ENCODE measurements around the gene ADAMTSL1. TPM values are rescaled to one million over a fixed set of nuclear protein-coding genes. Genes with fewer than 3 reads are reported as not detected.
"Not testable (repeated sequence)": the region's sequence is repeated elsewhere in the genome, so short reads cannot be mapped to it uniquely, and the experiment has no call there.

ADAMTSL1 gene
- total and polyA plus RNA-seq, 9 donors = 1.2 to 20.0 (median 6.1) TPM

DNA sequence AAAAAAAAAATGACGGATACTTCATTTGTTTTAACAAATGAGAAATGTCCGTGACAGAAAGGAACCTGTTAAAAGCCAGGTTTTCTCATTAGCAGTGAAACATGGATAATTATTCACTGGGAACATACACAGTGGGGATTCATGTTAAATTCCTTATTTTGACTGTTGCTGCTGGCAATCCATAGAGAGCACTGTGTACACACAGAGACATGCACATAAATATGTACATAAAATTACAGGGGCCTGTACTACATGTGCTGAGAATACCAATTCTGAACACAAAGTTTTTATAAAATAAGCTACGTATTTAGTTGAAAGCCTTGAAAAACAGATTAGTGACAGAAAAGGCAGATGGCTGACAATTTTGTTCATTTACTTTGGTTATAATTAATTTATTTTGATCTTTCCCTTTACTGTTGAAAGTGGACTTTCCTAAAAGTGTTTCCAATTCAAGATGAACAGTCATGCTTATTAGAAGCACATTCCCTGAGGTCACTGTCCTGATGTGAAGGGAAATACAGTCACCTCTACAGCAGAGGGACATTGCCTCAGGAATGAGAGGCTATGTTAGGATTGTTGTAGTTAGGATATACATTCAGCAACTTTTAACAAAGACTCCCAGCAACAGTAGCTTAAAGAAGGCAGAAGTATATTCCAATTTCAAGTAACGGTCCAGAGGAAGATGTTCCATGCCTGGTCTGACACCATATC is 392.3 kb downstream of the ADAMTSL1 start:
- H3K4me1 ChIP-seq (ENCODE audit: insufficient read depth) = no peaks in the 10 kb centered on the region
- no peaks in the 10 kb centered on the region for H3K36me3 ChIP-seq
- no peaks in the 10 kb centered on the region for H3K9me3 ChIP-seq
- DNase-seq = no peak
- intact Hi-C loops (cut with DNase I) = no loop called here
- WGBS, 3 donors = 90 to 94% (median 90%) methylated on average over 4 of the region's 4 CpGs
- H3K4me3 ChIP-seq = no peak overlapping the region
- TF ChIP-seq EP300 (IDR thresholded peaks at IDR 0.05) = no peak
- no peak for TF ChIP-seq POLR2A (IDR thresholded peaks at IDR 0.05)
- TF ChIP-seq, protein P1, sequence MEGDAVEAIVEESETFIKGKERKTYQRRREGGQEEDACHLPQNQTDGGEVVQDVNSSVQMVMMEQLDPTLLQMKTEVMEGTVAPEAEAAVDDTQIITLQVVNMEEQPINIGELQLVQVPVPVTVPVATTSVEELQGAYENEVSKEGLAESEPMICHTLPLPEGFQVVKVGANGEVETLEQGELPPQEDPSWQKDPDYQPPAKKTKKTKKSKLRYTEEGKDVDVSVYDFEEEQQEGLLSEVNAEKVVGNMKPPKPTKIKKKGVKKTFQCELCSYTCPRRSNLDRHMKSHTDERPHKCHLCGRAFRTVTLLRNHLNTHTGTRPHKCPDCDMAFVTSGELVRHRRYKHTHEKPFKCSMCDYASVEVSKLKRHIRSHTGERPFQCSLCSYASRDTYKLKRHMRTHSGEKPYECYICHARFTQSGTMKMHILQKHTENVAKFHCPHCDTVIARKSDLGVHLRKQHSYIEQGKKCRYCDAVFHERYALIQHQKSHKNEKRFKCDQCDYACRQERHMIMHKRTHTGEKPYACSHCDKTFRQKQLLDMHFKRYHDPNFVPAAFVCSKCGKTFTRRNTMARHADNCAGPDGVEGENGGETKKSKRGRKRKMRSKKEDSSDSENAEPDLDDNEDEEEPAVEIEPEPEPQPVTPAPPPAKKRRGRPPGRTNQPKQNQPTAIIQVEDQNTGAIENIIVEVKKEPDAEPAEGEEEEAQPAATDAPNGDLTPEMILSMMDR (IDR thresholded peaks at IDR 0.05) = no peak
- no peaks in the 10 kb centered on the region for H3K27me3 ChIP-seq
- H3K27ac ChIP-seq = no peak overlapping the region

DNA sequence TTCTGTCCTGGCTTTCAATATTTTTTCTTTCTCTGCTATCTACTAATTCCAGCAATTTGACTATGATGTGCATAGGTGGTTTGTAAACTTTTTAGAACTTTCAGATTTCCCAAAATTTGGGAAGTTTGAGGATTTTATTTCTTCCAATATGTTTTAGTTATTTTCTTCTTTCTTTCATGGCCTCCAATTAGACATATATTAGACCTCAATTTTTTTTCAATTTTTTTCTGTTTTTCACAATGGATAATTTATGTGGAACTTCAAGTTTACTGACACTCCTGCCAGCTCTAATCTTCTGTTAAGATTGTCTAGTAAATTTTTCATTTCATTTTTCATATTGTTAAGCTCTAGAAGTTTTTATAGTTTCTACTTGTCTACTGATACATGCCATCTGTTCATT is 395.8 kb downstream of the ADAMTSL1 start:
- TF ChIP-seq, protein P1 (IDR thresholded peaks at IDR 0.05) = no peak
- TF ChIP-seq POLR2A (IDR thresholded peaks at IDR 0.05) (no peak), EP300 (IDR thresholded peaks at IDR 0.05) (no peak)
- no peak for DNase-seq
- no peaks in the 10 kb centered on the region for H3K4me1 ChIP-seq (ENCODE audit: insufficient read depth)
- H3K27ac ChIP-seq = no peak overlapping the region
- no peaks in the 10 kb centered on the region for H3K36me3 ChIP-seq
- intact Hi-C loops (cut with DNase I) = no loop called here
- no peak overlapping the region for H3K4me3 ChIP-seq
- H3K27me3 ChIP-seq = no peaks in the 10 kb centered on the region
- no peaks in the 10 kb centered on the region for H3K9me3 ChIP-seq

DNA sequence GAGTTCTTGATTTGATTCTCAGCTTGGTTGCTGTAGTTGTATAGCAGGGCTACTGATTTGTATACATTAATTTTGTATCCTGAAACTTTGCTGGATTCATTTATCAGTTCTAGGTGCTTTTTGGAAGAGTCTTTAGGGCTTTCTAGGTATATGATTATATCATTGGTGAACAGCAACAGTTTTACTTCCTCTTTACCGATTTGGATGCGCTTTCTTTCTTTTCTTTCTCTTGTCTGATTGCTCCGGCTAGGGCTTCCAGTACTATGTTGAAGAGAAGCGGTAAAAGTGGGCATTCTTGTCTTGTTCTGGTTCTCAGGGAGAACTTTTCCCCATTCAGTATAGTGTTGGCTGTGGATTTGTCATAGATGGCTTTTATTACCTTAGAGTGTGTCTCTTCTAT is 400.1 kb downstream of the ADAMTSL1 start:
- no peak overlapping the region for H3K27ac ChIP-seq
- no peaks in the 10 kb centered on the region for H3K9me3 ChIP-seq
- no peaks in the 10 kb centered on the region for H3K36me3 ChIP-seq
- WGBS, 3 donors = 94 to 96% (median 96%) methylated on average over 4 of the region's 4 CpGs
- TF ChIP-seq POLR2A (IDR thresholded peaks at IDR 0.05) = no peak
- no peak for TF ChIP-seq EP300 (IDR thresholded peaks at IDR 0.05)
- TF ChIP-seq, protein P1 (IDR thresholded peaks at IDR 0.05) = no peak
- H3K4me1 ChIP-seq (ENCODE audit: insufficient read depth) = no peaks in the 10 kb centered on the region
- no peaks in the 10 kb centered on the region for H3K27me3 ChIP-seq
- no peak overlapping the region for H3K4me3 ChIP-seq
- no peak for DNase-seq
- intact Hi-C loops (cut with DNase I) = no loop called here

DNA sequence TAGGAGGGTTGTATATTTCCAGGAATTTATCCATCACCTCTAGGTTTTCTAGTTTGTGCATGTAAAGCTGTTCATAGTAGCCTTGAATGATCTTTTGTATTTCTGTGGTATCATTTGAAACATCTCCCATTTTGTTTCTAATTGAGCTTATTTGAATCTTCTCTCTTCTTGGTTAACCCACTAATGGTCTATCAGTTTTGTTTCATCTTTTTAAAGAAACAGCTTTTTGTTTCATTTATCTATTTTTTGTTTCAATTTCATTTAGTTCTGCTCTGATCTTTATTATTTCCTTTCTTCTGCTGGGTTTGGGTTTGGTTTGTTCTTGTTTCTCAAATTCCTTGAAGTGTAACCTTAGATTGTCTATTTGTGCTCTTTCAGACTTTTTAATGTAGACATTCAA is 401.0 kb downstream of the ADAMTSL1 start:
- H3K4me1 ChIP-seq (ENCODE audit: insufficient read depth); H3K27me3 ChIP-seq; H3K36me3 ChIP-seq; H3K9me3 ChIP-seq; DNase-seq; intact Hi-C loops (cut with DNase I); H3K4me3 ChIP-seq; H3K27ac ChIP-seq: not testable (repeated sequence)

DNA sequence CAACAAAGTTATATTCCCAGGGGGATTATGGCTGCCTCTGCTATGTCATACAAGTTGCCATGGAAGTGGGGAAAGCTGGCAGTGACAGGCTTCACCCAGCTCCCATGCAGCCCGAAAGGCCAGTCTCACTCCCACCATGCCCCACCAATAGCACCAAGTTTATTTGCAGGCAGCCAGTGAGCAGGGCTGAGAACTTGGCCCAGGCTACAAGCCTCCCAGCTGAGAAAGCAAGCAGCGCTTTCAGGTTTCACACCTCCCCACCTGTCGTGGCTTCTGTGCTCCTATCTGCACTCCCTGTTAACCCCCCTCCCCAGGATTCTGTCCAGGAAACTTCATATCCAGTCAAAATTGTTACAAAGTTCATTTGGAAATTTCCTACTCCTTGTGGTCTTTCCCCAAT is 404.0 kb downstream of the ADAMTSL1 start:
- TF ChIP-seq, protein P1 (IDR thresholded peaks at IDR 0.05) = no peak
- TF ChIP-seq EP300 (IDR thresholded peaks at IDR 0.05) = no peak
- TF ChIP-seq POLR2A (IDR thresholded peaks at IDR 0.05) = no peak
- intact Hi-C loops (cut with DNase I) = no loop called here
- H3K4me1 ChIP-seq (ENCODE audit: insufficient read depth) = no peaks in the 10 kb centered on the region
- H3K4me3 ChIP-seq = no peak overlapping the region
- WGBS, 3 donors = 56 to 89% (median 66%) methylated on average over 3 of the region's 3 CpGs
- no peaks in the 10 kb centered on the region for H3K36me3 ChIP-seq
- no peaks in the 10 kb centered on the region for H3K27me3 ChIP-seq
- DNase-seq = no peak
- no peak overlapping the region for H3K27ac ChIP-seq
- H3K9me3 ChIP-seq = no peaks in the 10 kb centered on the region
